HepG2 (cell line): ENCODE data around the gene KLHL12. TPM values are rescaled to one million over a fixed set of nuclear protein-coding genes. Genes with fewer than 3 reads are reported as not detected.
A peak's percentile ranks its signal among the peaks of the same experiment; 100 is the strongest.

ENCODE experiments used
- ADNP ChIP-seq: sonication (generic); formaldehyde crosslinking; IDR thresholded peaks from 2 replicates; pipeline ENCODE4 v1.4.0; 2020; ENCODE audit warnings: missing genetic modification reagents
- FIP1L1 ChIP-seq: fragments of 200-400 bp; formaldehyde crosslinking; IDR thresholded peaks from 2 replicates; pipeline ENCODE4 v1.6.1; 2018; ENCODE audit warnings: low read depth, mild to moderate bottlenecking, low read length, moderate library complexity, borderline replicate concordance; ENCODE audit not compliant: insufficient read depth
- FOXK1 ChIP-seq: sonication (generic); formaldehyde crosslinking; IDR thresholded peaks from 2 replicates; pipeline ENCODE4 v1.4.0; 2020; ENCODE audit warnings: low read depth, missing genetic modification reagents, borderline replicate concordance
- HES4 ChIP-seq: sonication (generic); formaldehyde crosslinking; IDR thresholded peaks from 2 replicates; pipeline ENCODE4 v1.9.0; 2021; ENCODE audit warnings: mild to moderate bottlenecking, missing genetic modification reagents, borderline replicate concordance
- HOMEZ ChIP-seq: IDR thresholded peaks from 2 replicates; pipeline ENCODE4 v1.6.1; 2016; ENCODE audit warnings: low read depth
- KLF6 ChIP-seq: IDR thresholded peaks from 2 replicates; pipeline ENCODE4 v1.8.0; 2016; ENCODE audit warnings: missing biosample characterization, missing genetic modification reagents
- KLF9 ChIP-seq: IDR thresholded peaks from 2 replicates; pipeline ENCODE4 v1.6.1; 2016; ENCODE audit warnings: low read depth
- MYNN ChIP-seq: sonication (generic); formaldehyde crosslinking; IDR thresholded peaks from 2 replicates; pipeline ENCODE4 v1.4.0; 2020; ENCODE audit warnings: mild to moderate bottlenecking, low read depth, missing genetic modification reagents
- NFATC3 ChIP-seq: sonication (generic); formaldehyde crosslinking; IDR thresholded peaks from 2 replicates; pipeline ENCODE4 v1.5.1; 2020; ENCODE audit warnings: mild to moderate bottlenecking, missing genetic modification reagents
- NR2F6 ChIP-seq, 2 experiments: IDR thresholded peaks; 2 replicates each; pipeline ENCODE4 v1.6.1; 2016; ENCODE audit warnings: antibody characterized with exemption in 1 of 2, mild to moderate bottlenecking in 1 of 2
- POLR2AphosphoS5 ChIP-seq: IDR thresholded peaks from 2 replicates; pipeline ENCODE4 v1.6.1; 2012; ENCODE audit warnings: low read depth, low read length
- RARG ChIP-seq: sonication (generic); formaldehyde crosslinking; IDR thresholded peaks from 2 replicates; pipeline ENCODE4 v1.4.0; 2020; ENCODE audit warnings: low read depth, mild to moderate bottlenecking, missing genetic modification reagents
- SIX1 ChIP-seq: sonication (generic); formaldehyde crosslinking; IDR thresholded peaks from 2 replicates; pipeline ENCODE4 v1.4.0; 2020; ENCODE audit warnings: missing genetic modification reagents, borderline replicate concordance
- TRIM22 ChIP-seq: fragments of 450-650 bp; IDR thresholded peaks from 2 replicates; pipeline ENCODE4 v1.6.1; 2017
- ZKSCAN5 ChIP-seq: sonication (generic); formaldehyde crosslinking; IDR thresholded peaks from 2 replicates; pipeline ENCODE4 v1.5.1; 2020; ENCODE audit warnings: mild to moderate bottlenecking, missing genetic modification reagents
- ZMYM2 ChIP-seq: sonication (generic); formaldehyde crosslinking; IDR thresholded peaks from 2 replicates; pipeline ENCODE4 v1.8.0; 2022; ENCODE audit warnings: mild to moderate bottlenecking, missing genetic modification reagents
- ZNF12 ChIP-seq: sonication (generic); formaldehyde crosslinking; IDR thresholded peaks from 2 replicates; pipeline ENCODE4 v1.5.0; 2020; ENCODE audit warnings: missing genetic modification reagents
- ZNF160 ChIP-seq: sonication (generic); formaldehyde crosslinking; IDR thresholded peaks from 2 replicates; pipeline ENCODE4 v1.8.0; 2022; ENCODE audit warnings: mild to moderate bottlenecking, inconsistent platforms, missing genetic modification reagents
- ZNF207 ChIP-seq: fragments of 450-650 bp; IDR thresholded peaks from 2 replicates; pipeline ENCODE4 v1.6.1; 2016; ENCODE audit warnings: antibody characterized with exemption, borderline replicate concordance
- ZNF280D ChIP-seq: sonication (generic); formaldehyde crosslinking; IDR thresholded peaks from 2 replicates; pipeline ENCODE4 v1.5.1; 2020; ENCODE audit warnings: mild to moderate bottlenecking, missing genetic modification reagents
- ZNF572 ChIP-seq: sonication (generic); formaldehyde crosslinking; IDR thresholded peaks from 2 replicates; pipeline ENCODE4 v1.5.1; 2020; ENCODE audit warnings: mild to moderate bottlenecking, missing genetic modification reagents
- ZNF639 ChIP-seq: conservative IDR thresholded peaks from 2 replicates; pipeline ENCODE4 v1.6.1; 2018; ENCODE audit warnings: missing genetic modification reagents
- ZSCAN21 ChIP-seq: sonication (generic); formaldehyde crosslinking; IDR thresholded peaks from 2 replicates; pipeline ENCODE4 v1.8.0; 2022; ENCODE audit warnings: mild to moderate bottlenecking, missing genetic modification reagents, moderate library complexity, borderline replicate concordance
- polyA plus RNA-seq, 8 experiments: library from polyadenylated mRNA; depleted of rRNA in 3 of 8; stranded (reverse) in 7 of 8; unstranded in 1 of 8; fragments of >200 nt; fragmentation: Illumina TruSeq in 4 of 8; extraction: Trizol in 4 of 8; gene quantifications; 2 replicates each; pipeline versions ENCODE4 v1.2.1 to v1.2.3, GENCODE V29; 2011 to 2016; ENCODE audit warnings: low read depth in 4 of 8, missing spikeins in 1 of 8, mixed read lengths in 1 of 8; ENCODE audit not compliant: insufficient read depth in 1 of 8
- total RNA-seq, 5 experiments: library from RNA; depleted of rRNA; stranded (reverse); fragments of >200 nt; fragmentation: Illumina TruSeq; extraction: Trizol; gene quantifications; 2 replicates each; pipeline ENCODE4 v1.2.3, GENCODE V29; 2016; ENCODE audit warnings: low read depth in 1 of 5

Gene KLHL12
- total and polyA plus RNA-seq, 2 of the 13 experiments (the other 11 are each of a cell fraction or from before 2014, with no cell fraction given) = 19.2 to 25.2 TPM

GRCh38 chr1:202926581-202927491 is at the start of gene KLHL12 (continued):
- TF ChIP-seq ZNF639 (CRISPR knock-in tag) = peak; percentile 92; the same call in 1 of the 2 replicates
- 0 out of 2 replicates have a peak, but pooled peaks have one; percentile 49 for TF ChIP-seq KLF9 (CRISPR knock-in tag)
- TF ChIP-seq ZNF12 (CRISPR knock-in tag) = peak; percentile 77
- TF ChIP-seq POLR2AphosphoS5 = peak; percentile 87
- peak; percentile 85; the same call in 1 of the 2 replicates for TF ChIP-seq TRIM22
- 0 out of 2 replicates have a peak, but pooled peaks have one; percentile 65 for TF ChIP-seq NFATC3 (CRISPR knock-in tag)
- no peak for TF ChIP-seq MYNN (CRISPR knock-in tag)
- peak; percentile 84 for TF ChIP-seq ZSCAN21 (CRISPR knock-in tag)
- no peak for TF ChIP-seq ZNF280D (CRISPR knock-in tag)
- peak; percentile 96 for TF ChIP-seq FOXK1 (CRISPR knock-in tag)
- 0 out of 2 replicates have a peak, but pooled peaks have one; percentile 34 for TF ChIP-seq ZNF207
- TF ChIP-seq RARG (CRISPR knock-in tag) = no peak
- TF ChIP-seq HES4 (CRISPR knock-in tag) = peak; percentile 59; the same call in 1 of the 2 replicates
- TF ChIP-seq HOMEZ (CRISPR knock-in tag) = peak; percentile 55; the same call in 1 of the 2 replicates
- TF ChIP-seq ZNF572 (CRISPR knock-in tag) = no peak
- TF ChIP-seq SIX1 (CRISPR knock-in tag) = no peak
- TF ChIP-seq ADNP = no peak
- no peak for TF ChIP-seq FIP1L1
- no peak for TF ChIP-seq NR2F6 (IDR thresholded peaks at IDR 0.05)
- TF ChIP-seq NR2F6 (CRISPR knock-in tag; IDR thresholded peaks at IDR 0.05) = peak; percentile 74
- TF ChIP-seq ZMYM2 = peak; percentile 90
- peak; percentile 88 for TF ChIP-seq ZNF160 (CRISPR knock-in tag)
- peak; percentile 84; the same call in 1 of the 2 replicates for TF ChIP-seq KLF6 (CRISPR knock-in tag)
- TF ChIP-seq ZKSCAN5 (CRISPR knock-in tag) = peak; percentile 98
